Fibroblast of skin of scalp (primary cell): ENCODE data around the gene FKBP5. TPM values are rescaled to one million over a fixed set of nuclear protein-coding genes. Genes with fewer than 3 reads are reported as not detected.
A peak's percentile ranks its signal among the peaks of the same experiment; 100 is the strongest.
"Not testable (repeated sequence)": the region's sequence is repeated elsewhere in the genome, so short reads cannot be mapped to it uniquely, and the experiment has no call there.

Source experiments
- DNase-seq: peaks from one replicate; pipeline ENCODE4 v3.0.0-alpha.2; 2013
- polyA plus RNA-seq, 2 experiments: library from polyadenylated mRNA; unstranded; fragments of 120-200 nt; gene quantifications; one replicate each; pipeline ENCODE4 v1.2.1, GENCODE V29; 2013; ENCODE audit not compliant: insufficient read length in 2 of 2

The FKBP5 gene
- polyA plus RNA-seq (2013, experiment 1 of 2; ENCODE audit: insufficient read length), result 6.0 TPM
- 6.1 TPM for polyA plus RNA-seq (2013, experiment 2 of 2; ENCODE audit: insufficient read length)

GRCh38 chr6:35688605-35689322 is at the start of gene FKBP5:
TSS of gene FKBP5 (minus strand) at chr6:35688915. CDS start at chr6:35642824, 46,091 bp downstream.
- peak; percentile 89 for DNase-seq

GRCh38 chr6:35737413-35738211 is 48.9 kb upstream of the FKBP5 start:
- DNase-seq, result peak; percentile 82

- no peak for DNase-seq
Measured at GRCh38 chr6:35736982-35737412, 48.3 kb upstream of the FKBP5 start, which contains the start of gene ARMC12. TSS of gene ARMC12 (plus strand) at chr6:35737032. CDS start at chr6:35737109, 77 bp downstream.

GRCh38 chr6:35736253-35736894 is 47.7 kb upstream of the FKBP5 start:
- DNase-seq, result peak; percentile 57

- DNase-seq, result no peak
Measured at GRCh38 chr6:35735452-35735851, 46.7 kb upstream of the FKBP5 start.

GRCh38 chr6:35734319-35734718 is 45.6 kb upstream of the FKBP5 start:
- not testable (repeated sequence) for DNase-seq

- no peak for DNase-seq
Measured at GRCh38 chr6:35733633-35734032, 44.9 kb upstream of the FKBP5 start.

GRCh38 chr6:35731736-35732532 is 43.2 kb upstream of the FKBP5 start:
- DNase-seq, result peak; percentile 87

- DNase-seq, result peak; percentile 83
Measured at GRCh38 chr6:35731414-35731735, 42.7 kb upstream of the FKBP5 start.

- no peak for DNase-seq
Measured at GRCh38 chr6:35730745-35731413, 42.2 kb upstream of the FKBP5 start.

- DNase-seq, result no peak
Measured at GRCh38 chr6:35729722-35730121, 41.0 kb upstream of the FKBP5 start.

- no peak for DNase-seq
Measured at GRCh38 chr6:35728683-35729678, 40.3 kb upstream of the FKBP5 start.

GRCh38 chr6:35727935-35728682 is 39.4 kb upstream of the FKBP5 start:
- DNase-seq, result peak; percentile 90

- peak; percentile 56 for DNase-seq
Measured at GRCh38 chr6:35727231-35727934, 38.7 kb upstream of the FKBP5 start.

GRCh38 chr6:35725721-35726438 is 37.2 kb upstream of the FKBP5 start:
- DNase-seq, result no peak

- no peak for DNase-seq
Measured at GRCh38 chr6:35725081-35725708, 36.5 kb upstream of the FKBP5 start.

- no peak for DNase-seq
Measured at GRCh38 chr6:35724471-35724870, 35.8 kb upstream of the FKBP5 start.

- no peak for DNase-seq
Measured at GRCh38 chr6:35724059-35724458, 35.3 kb upstream of the FKBP5 start.
